ENCODE measurements around the gene KRTAP5-1.

GRCh38 chr11:1633864-1634263, 48.8 kb upstream of the KRTAP5-1 start:
- TF ChIP-seq CTCF (IDR thresholded peaks at IDR 0.05): no peak
- no peak for TF ChIP-seq POLR2A (IDR thresholded peaks at IDR 0.05)
- no peak for TF ChIP-seq POLR2AphosphoS5 (IDR thresholded peaks at IDR 0.05; ENCODE audit: insufficient read depth in 1 of 2, low read depth in 1 of 2)
